HepG2 (cell line): ENCODE data around the gene STARD13. TPM values are rescaled to one million over a fixed set of nuclear protein-coding genes. Genes with fewer than 3 reads are reported as not detected.

Experiments
- ATAC-seq: fragments of 200-7000 bp; cut with Tn5 transposase; 3 replicates; pipeline ENCODE4 v1.9.1; 2020; ENCODE audit warnings: mild to moderate bottlenecking, moderate library complexity
- BruUV-seq: library from RNA; stranded (reverse); fragments of 400-500 nt; replicated peaks from 2 replicates; lab custom pipeline; 2021; lab: Mats Ljungman, UMichigan
- CTCF ChIA-PET: fragments of 300-600 bp; formaldehyde crosslinking; extraction: SDS; loops from one replicate; lab custom pipeline; 2021; ENCODE audit warnings: low total read pairs, inconsistent platforms, low intra/inter-chr PET ratio; lab: Yijun Ruan, JAX
- POLR2A ChIA-PET: fragments of 350-600 bp; sonication (Branson Sonifier 250); formaldehyde crosslinking; loops from one replicate; lab custom pipeline; 2020; ENCODE audit warnings: antibody characterized with exemption, inconsistent platforms; lab: Yijun Ruan, JAX
- DNase-seq: peaks from one replicate; pipeline ENCODE4 v3.0.0-alpha.2; 2015; ENCODE audit warnings: low spot score
- FAIRE-seq: peaks from 3 replicates; lab custom pipeline; 2011; peaks lifted over from hg19 to GRCh38; lab: Jason Lieb, UNC
- H2AFZ ChIP-seq: one replicate; pipeline ENCODE4 v1.6.1; 2011; ENCODE audit warnings: low read length, inconsistent platforms
- H3K27ac ChIP-seq: fragments of 300-600 bp; 3 replicates; pipeline ENCODE4 v1.8.0; 2011; ENCODE audit warnings: mixed run types, mild to moderate bottlenecking, mixed read lengths, low read length, inconsistent platforms; ENCODE audit not compliant: insufficient read depth; ENCODE audit errors: extremely low read length
- H3K27me3 ChIP-seq, 2 experiments: fragments of 200-600 bp in 1 of 2; 2 replicates in 1 of 2; 3 replicates in 1 of 2; pipeline versions ENCODE4 v1.6.0 to v1.8.0; 2011; ENCODE audit warnings: low read length in 2 of 2, mild to moderate bottlenecking in 2 of 2, moderate library complexity in 2 of 2, inconsistent platforms in 1 of 2; ENCODE audit not compliant: insufficient read depth in 2 of 2, control insufficient read depth in 1 of 2
- H3K36me3 ChIP-seq, 2 experiments: fragments of 200-600 bp in 1 of 2; replicated peaks in 1 of 2; 2 replicates in 1 of 2; 3 replicates in 1 of 2; pipeline versions ENCODE4 v1.5.1 to v1.8.0; 2011; ENCODE audit warnings: low read length in 2 of 2, inconsistent platforms in 1 of 2; ENCODE audit not compliant: insufficient read depth in 2 of 2, control insufficient read depth in 1 of 2
- H3K4me1 ChIP-seq: 2 replicates; pipeline ENCODE4 v1.5.1; 2012; ENCODE audit warnings: low read length, inconsistent platforms; ENCODE audit not compliant: insufficient read depth
- H3K4me2 ChIP-seq: 2 replicates; pipeline ENCODE4 v1.6.0; 2011; ENCODE audit warnings: low read depth, low read length, inconsistent platforms
- H3K4me3 ChIP-seq, 3 experiments: fragments of 200-600 bp in 1 of 3; sonication (generic), shearing (Covaris generic) in 1 of 3; replicated peaks in 1 of 3; 2 replicates each; pipeline ENCODE4 v1.5.1; 2011 to 2016; ENCODE audit warnings: low read length in 3 of 3, inconsistent platforms in 2 of 3, low read depth in 2 of 3, mild to moderate bottlenecking in 2 of 3, control low read depth in 1 of 3, mixed read lengths in 1 of 3; ENCODE audit not compliant: insufficient read depth in 1 of 3
- H3K79me2 ChIP-seq: one replicate; pipeline ENCODE4 v1.6.1; 2011; ENCODE audit warnings: low read length, inconsistent platforms; ENCODE audit not compliant: insufficient read depth
- H3K9ac ChIP-seq: 2 replicates; pipeline ENCODE4 v1.6.0; 2011; ENCODE audit warnings: mild to moderate bottlenecking, low read depth, low read length, inconsistent platforms; ENCODE audit not compliant: insufficient read depth
- H3K9me3 ChIP-seq: 2 replicates; pipeline ENCODE4 v1.5.1; 2012; ENCODE audit warnings: mild to moderate bottlenecking, low read length
- H4K20me1 ChIP-seq: 2 replicates; pipeline ENCODE4 v1.6.0; 2011; ENCODE audit warnings: inconsistent platforms, mild to moderate bottlenecking, low read length, moderate library complexity; ENCODE audit not compliant: insufficient read depth
- FOXJ3 ChIP-seq: sonication (generic); formaldehyde crosslinking; IDR thresholded peaks from 2 replicates; pipeline ENCODE4 v1.4.0; 2020; ENCODE audit warnings: missing genetic modification reagents, mild to moderate bottlenecking, borderline replicate concordance
- MYNN ChIP-seq: sonication (generic); formaldehyde crosslinking; IDR thresholded peaks from 2 replicates; pipeline ENCODE4 v1.4.0; 2020; ENCODE audit warnings: mild to moderate bottlenecking, low read depth, missing genetic modification reagents
- RBM22 ChIP-seq: fragments of 200-400 bp; formaldehyde crosslinking; optimal IDR thresholded peaks from 2 replicates; pipeline ENCODE3; 2017; ENCODE audit warnings: mild to moderate bottlenecking, low read length, moderate library complexity
- SIN3B ChIP-seq: fragments of 150-350 bp; IDR thresholded peaks from 2 replicates; pipeline ENCODE4 v1.6.1; 2014; ENCODE audit warnings: low read length
- WGBS: methylation state at CpG from one replicate; pipeline ENCODE4 v1.1.6; 2017; ENCODE audit warnings: low lambda C conversion rate; 5-methylcytosine and 5-hydroxymethylcytosine counted together
- in situ Hi-C: cut with HindIII; loops from 2 replicates; pipeline ENCODE4 v1.10.0; 2017; ENCODE audit warnings: low pct_unique_long_range_greater_than_20kb; ENCODE audit not compliant: extremely low pct_ligation_motif_present
- intact Hi-C: fragments of 100-400 bp; cut with micrococcal nuclease; formaldehyde crosslinking; loops from one replicate; pipeline ENCODE4 v1.10.0; 2022; ENCODE audit not compliant: unreplicated experiment
- polyA plus RNA-seq, 8 experiments: library from polyadenylated mRNA; depleted of rRNA in 3 of 8; stranded (reverse) in 7 of 8; unstranded in 1 of 8; fragments of >200 nt; fragmentation: Illumina TruSeq in 4 of 8; extraction: Trizol in 4 of 8; gene quantifications; 2 replicates each; pipeline versions ENCODE4 v1.2.1 to v1.2.3, GENCODE V29; 2011 to 2016; ENCODE audit warnings: low read depth in 4 of 8, missing spikeins in 1 of 8, mixed read lengths in 1 of 8; ENCODE audit not compliant: insufficient read depth in 1 of 8
- total RNA-seq, 5 experiments: library from RNA; depleted of rRNA; stranded (reverse); fragments of >200 nt; fragmentation: Illumina TruSeq; extraction: Trizol; gene quantifications; 2 replicates each; pipeline ENCODE4 v1.2.3, GENCODE V29; 2016; ENCODE audit warnings: low read depth in 1 of 5

STARD13 gene
- total and polyA plus RNA-seq, 2 of the 13 experiments (the other 11 are each of a cell fraction or from before 2014, with no cell fraction given): 12.8 to 14.3 TPM

DNA sequence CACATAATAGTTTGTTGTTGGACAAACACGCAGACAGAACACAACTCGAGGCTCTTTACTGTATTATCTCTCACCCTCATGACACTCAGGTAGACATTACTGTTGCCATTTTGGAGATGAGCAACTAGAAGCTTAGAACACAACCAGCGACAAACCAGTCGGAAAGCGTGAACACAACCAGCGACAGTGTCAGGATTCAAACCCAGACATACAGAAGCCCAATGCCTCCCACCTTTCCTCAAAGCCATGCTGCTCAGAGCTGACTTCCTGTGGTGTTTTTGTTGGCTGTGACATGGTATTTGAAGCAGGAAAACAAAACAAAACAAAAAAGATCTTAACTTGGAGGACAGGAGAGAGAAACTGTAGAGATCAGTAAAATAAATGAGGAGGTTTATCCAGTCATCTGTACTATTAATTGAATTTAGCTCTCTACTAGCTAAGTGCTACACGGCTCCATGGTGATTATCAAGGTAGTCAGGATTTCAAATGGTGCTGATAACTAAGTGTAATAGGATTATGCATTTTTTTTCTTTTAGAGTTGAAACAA is 92.1 kb downstream of the STARD13 start:
- Histone ChIP-seq H3K4me2 (no peak overlapping the region), H3K79me2 (peaks cover 16% of the 10 kb centered on the region), H3K27ac (no peak overlapping the region), H3K9ac (no peak overlapping the region), H2AFZ (no peak overlapping the region), H3K36me3 (no peaks in the 10 kb centered on the region; a peak in 1 of 5 replicates), H3K27me3 (no peaks in the 10 kb centered on the region), H3K9me3 (no peaks in the 10 kb centered on the region), H3K4me1 (peaks cover 36% of the 10 kb centered on the region), H4K20me1 (no peaks in the 10 kb centered on the region), H3K4me3 (no peak overlapping the region)
- no TSS peak for BruUV-seq
- in situ Hi-C loops (no loop called here), intact Hi-C loops (no loop called here)
- POLR2A ChIA-PET: interaction anchor here (1.6 kb wide), 1 partner anchor 25 kb away, joined by 6 read pairs; no protein-coding TSS in a partner anchor
- CTCF ChIA-PET: no interaction called here
- 85% methylated on average over 7 of the region's 7 CpGs for WGBS
- FAIRE-seq (no peak), ATAC-seq (no peak), DNase-seq (no peak)
- TF ChIP-seq SIN3B: no peak

DNA sequence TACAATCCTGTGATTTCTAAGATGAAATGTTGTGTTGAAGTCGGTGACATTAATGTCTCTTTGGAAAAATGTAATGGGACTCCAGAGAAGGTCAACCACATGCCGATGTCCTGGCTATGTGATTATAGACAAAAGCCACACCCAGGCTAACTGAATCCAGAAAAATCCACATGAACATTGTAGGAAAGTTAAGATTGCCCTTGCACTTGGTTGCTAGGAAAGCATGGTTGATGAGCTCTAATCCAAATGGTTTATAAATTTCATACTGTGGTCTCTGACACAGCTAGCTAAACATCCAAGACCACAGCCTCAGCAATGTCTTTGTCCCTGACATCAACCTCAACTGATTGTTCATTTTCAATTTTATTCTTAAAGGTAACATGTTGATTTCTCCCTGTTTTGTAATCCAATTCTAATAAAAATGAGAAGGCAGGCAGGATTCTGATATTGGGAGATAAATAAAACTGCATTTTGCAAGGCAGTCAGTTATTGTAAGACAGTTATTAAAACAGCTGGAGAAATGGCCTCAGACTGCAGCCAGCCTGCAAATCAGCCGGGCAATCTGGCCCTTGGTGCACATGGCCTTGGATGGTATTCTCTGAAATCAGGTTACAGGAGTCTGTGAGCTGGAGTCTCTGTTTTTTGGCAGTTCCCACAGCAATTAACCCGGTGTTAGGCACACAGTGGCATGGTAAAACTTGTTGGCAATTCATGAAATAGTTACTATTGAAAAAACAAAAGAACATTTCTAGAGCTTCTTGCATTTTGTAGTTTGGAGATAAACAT is 93.9 kb downstream of the STARD13 start:
- POLR2A ChIA-PET: no interaction called here
- no TSS peak for BruUV-seq
- peaks cover 36% of the 10 kb centered on the region for H3K4me1 ChIP-seq
- FAIRE-seq: no peak
- TF ChIP-seq FOXJ3 (CRISPR knock-in tag) (no peak), MYNN (CRISPR knock-in tag) (no peak), RBM22 (peak; percentile 36)
- H3K27me3 ChIP-seq: no peaks in the 10 kb centered on the region
- no peak overlapping the region for H3K4me3 ChIP-seq
- no peak overlapping the region for H3K9ac ChIP-seq
- 94% methylated on average over 4 of the region's 4 CpGs for WGBS
- no peak overlapping the region for H3K4me2 ChIP-seq
- peaks cover 2 to 6% of the 10 kb centered on the region in 2 experiments; a peak in 3 of 5 replicates for H3K36me3 ChIP-seq
- CTCF ChIA-PET: no interaction called here
- H3K27ac ChIP-seq: no peak overlapping the region
- DNase-seq: no peak
- in situ Hi-C loops: no loop called here
- intact Hi-C loops: no loop called here
- H3K9me3 ChIP-seq: no peaks in the 10 kb centered on the region
- H4K20me1 ChIP-seq: no peaks in the 10 kb centered on the region
- H2AFZ ChIP-seq: no peak overlapping the region
- peaks cover 16% of the 10 kb centered on the region for H3K79me2 ChIP-seq
- no peak for ATAC-seq
